ENCODE data around the gene SMIM20.

SMIM20 gene

DNA sequence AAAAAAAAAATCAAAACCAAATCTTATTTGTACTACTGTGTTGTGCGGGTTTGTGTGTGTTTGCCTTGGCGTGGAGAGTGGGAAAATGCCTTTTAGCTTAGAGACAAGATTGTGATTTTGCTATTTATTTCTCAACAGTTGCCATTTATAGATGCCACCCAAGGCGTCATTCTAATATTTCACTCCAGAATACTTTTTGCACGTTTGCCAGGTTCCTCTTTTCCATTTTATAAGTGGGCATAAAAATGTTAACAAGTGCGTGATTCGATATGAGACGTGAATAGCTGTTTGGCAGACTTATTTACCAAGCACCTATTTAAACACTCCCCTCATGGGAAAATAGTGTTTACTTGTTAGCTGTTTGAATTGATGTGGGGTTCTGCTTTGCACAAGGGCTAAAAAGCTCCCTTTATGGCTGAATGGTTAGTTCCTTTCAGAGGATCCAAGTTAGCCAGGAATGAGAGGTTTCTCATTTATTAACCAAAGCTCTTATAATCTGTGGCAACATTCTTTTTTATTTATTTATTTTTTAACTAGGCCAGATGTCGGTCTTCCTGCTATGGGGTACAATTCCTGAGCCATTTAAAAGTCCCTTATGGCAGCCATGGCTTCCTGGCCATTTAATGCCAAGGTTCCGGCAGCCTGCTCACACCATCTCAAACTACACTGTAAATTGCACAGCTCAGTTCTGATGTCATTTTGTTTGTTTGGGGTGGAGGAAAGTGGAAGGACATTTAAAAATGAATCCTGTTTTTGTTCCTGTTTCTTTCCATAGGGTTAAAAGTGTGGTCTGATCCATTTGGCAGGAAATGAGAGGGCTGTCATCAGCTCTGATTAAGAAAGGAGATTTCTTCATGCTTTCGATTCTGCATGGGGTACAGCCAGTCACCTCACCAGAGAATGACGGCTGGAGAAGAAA, 14.6 kb downstream of the SMIM20 start:
- DNase-seq: no peak

DNA sequence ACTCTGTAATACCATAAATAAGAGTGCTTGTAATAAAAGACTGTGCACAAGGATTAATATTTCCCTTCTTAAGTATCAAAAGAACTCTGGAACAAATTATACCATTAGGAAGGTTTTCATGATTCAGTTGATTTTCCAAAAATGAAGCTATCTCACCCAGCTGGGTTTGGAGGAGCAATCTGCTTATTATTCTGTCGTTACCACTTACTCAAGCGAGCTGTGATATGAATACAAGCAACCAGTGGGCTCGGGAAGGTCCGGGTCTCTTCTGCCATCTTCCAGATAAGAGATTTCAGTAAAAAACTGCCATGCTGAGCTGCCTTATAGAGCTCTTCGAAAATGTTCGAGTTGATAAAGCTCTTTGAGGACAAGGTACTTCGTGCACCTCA, 15.3 kb downstream of the SMIM20 start:
- DNase-seq: no peak

DNA sequence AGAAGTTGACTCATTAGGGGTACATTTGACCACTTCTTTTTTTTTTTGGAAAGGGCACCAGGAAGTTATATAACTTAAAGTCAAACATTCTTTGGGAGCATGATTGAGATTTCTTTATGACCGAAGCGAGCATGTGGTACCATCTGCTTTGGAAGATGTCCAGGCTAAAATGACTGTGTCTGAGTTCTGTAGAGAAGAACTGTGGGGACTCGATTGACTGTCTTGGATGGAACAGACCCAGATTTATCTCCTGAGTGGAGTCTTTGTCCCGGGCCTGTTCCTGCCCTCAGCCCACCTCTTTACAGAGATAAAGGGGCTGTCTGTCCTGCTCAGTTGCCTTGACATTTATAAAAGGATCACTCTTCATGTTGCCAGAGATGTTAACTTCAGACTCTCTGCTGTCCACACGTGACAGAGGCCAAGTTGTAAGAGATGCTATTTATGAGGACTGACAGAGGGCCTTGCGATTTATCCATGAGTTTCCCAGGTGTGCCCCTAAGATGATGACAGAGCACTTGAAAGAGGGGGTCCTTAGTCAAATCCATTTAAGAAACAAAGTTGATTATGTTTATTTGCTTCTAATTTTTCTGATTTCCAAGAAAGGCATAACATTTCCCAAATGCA, 16.8 kb downstream of the SMIM20 start:
- no peak for DNase-seq

DNA sequence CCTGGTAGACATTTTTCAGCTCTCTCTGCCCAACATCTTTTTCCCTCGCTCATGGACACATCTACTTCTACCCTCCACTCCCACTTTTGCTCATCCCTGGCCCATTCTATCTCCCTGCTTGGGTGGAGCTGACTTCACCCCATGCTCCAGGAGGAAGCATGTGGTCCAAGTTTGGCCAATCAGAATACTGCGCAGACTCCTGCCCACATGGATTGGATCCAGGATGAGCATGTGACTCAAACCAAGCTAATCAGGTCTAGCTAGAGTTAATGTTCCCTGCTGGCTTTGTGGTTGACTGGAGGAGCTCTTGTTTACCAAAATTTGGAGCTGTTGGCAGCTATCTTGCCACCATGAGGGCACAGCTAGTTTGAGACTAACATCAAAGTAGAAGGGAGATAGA, 22.7 kb downstream of the SMIM20 start:
- no peak for DNase-seq

DNA sequence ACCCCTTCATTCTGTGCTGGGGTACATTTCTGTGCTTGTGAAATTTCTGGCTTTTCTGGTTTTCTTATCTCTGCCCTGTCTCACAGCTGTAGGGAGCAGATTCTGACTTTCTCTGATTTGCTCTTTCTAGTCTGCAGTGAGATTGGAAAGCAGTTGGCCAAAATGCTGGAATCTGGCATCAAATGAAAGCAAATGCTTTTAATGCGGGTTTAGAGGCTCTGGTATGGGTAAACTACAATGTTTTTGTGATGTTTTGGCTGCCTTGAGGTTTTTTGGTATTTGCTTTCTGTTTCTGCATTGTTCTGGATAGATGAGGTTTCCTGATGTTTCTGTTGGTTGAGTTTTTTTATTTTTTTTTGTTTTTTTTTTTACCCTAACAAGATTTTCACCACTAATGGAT, 23.8 kb downstream of the SMIM20 start:
- DNase-seq: no peak

DNA sequence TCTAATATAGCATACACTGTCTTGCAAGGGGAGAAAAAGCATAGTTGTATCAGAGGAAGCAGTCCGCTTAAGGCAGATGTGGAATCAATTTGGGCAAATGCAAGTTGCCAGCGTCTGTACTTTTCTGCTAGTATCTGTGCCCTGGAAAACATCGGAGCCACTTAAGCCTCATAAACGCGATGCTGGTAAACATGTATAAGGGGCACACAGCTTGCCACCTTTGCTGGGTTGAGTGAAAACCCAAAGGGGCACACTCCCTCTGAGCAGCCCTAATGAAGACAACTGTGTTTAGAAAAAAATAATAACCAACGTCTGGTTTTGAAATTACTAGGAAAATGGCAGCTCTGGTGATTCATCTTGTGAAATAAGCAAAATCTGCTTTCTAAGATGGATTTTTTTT, 24.3 kb downstream of the SMIM20 start:
- DNase-seq: no peak

DNA sequence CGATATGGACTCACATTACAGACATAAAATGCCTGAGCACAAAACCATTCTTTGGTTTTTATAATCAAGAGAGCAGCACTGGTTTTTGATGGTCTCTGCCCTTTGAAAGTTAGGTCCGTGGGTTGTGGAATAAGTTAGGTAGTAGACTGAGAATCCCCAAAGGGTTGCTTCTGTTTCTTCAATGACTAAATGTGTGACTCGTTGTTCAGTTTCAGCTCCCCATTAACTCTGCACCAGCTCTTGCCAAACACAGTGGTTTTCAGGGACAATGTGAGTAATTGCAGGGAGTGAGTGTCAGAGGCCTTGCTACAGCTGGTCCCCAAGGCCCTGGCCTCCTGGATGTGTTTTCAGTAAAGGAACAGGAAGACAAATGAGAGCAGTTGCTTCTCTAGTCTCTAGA, 24.8 kb downstream of the SMIM20 start:
- peak; percentile 42 for DNase-seq

DNA sequence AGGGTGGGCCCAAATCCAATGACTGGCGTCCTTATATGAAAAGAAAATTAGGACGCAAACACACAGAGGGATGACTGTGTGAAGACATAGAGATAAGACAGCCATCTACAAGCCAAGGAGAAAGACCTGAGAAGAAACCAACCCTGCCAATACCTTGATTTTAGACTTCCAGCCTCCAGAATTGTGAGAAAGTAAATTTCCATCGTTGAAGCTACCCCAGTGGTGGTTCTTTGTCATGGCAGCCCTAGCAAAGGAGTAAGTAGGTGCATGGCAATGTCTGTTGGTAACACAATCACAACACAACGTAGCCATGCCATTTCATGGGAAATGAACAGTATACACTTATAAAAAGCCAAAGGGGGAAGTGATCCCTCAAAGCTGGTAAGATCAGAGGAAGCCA, 25.3 kb downstream of the SMIM20 start:
- DNase-seq: no peak

DNA sequence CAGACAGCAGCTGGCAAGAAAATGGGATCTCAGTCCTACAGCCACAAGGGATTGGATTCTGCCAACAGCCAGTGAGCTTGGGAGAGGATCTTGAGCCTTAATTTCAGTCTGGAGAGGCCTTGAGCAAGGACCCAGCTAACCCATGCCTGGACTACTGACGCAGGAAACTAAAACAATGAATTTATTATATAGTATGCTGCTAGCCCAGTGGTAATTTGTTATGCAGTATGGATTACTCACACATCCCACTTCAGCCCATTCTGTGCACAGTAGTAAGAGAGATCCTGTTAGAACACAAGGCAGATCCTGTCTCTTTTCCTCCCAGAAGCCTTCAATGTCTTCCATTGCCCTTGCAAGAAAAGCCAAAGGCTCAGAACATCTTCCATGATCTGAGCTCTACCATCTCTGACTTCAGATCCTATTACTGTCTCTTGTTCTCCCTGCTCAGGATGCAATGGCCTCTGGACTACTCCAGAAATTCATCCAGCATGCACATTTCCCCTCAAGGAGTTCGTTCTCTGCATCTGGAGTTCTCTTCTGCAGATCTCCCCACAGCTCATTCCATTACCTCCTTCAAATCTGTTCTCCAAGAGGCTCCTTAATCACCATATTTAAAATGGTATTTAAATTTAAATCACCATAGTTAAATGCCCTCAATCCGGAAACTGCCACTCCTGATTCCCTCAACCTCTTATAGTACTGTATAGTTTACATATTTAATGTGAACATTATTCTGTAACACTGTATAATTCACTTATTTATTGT, 27.6 kb downstream of the SMIM20 start:
- no peak for DNase-seq

DNA sequence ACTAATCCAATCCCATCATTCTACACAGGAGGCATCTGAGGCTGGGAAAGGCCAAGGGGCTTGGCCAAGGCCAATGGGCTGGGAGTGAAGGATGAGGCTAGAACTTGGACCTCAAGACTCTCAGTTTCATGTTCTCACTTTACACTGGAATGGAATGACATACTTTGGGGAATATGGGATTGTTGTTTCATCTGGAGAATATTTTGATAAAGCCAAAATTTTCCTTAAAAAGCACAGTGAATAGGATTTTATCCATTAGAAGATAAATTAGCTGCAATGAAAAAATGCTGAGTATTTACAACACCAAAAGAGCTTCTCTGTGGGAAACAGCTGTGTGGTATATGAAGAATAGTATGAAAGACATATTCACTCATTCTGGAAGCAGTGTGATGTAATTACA, 29.3 kb downstream of the SMIM20 start:
- no peak for DNase-seq

DNA sequence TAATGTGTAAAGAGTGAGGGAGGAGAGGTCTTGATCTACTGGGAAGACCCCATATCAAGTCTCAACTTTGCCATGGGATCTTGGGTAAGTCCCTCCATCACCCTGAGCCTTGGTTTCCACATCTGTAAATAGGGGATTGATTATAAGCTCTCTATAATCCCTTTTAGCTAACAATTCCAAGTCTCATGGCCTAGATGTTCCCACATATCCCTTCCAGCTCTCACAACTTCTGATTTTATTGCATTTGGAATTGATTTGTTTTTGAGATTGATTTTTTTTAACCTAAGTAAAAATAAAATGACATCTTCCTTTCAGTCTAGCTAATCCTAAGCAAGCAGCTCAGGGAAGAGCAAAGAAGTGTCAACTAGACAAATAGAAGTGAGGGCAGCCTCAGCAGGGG, 29.8 kb downstream of the SMIM20 start:
- no peak for DNase-seq

DNA sequence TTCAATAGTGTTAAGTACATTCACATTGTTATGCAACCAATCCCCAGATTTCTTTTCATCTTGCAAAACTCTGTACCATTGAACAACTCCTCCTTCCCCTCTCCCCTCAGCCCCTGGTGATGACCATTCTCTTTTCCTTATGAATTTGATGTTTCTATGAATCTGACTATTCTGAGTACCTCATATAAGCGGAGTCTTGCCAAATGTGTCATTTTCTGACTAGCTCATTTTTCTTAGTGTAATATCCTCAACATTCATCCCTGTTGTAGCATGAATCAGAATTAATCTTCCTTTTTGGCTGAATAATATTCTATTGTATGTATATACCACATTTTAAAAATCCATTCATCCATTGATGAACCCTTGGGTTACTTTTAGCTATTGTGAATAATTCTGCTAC, 34.0 kb downstream of the SMIM20 start:
- no peak for DNase-seq

DNA sequence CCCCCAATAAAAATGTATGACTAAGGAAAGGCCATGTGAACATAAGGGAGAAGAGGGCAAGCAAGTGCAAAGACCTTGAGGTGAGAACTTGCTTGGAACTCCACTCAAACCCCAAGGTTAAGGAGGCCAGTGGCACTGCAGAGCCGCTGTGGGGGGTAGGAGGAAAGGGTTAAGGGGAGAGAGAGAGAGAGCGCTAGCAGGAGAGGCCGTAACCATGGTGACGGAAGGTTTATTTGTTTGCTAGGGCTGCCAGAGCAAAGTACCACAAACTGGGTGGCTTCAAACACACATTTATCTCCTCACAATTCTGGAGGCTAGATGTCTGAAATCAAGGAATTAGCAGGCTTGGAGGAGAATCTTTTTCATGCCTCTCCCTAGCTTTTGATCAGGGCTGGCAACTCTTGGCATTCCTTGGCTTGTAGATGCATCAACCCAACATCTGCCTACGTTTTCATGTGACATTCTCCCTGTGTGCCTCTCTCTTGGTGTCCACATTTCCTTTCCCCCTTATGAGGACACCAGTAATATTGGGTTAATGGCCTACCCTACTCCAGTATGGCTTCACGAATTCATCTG, 35.2 kb downstream of the SMIM20 start:
- DNase-seq: no peak

DNA sequence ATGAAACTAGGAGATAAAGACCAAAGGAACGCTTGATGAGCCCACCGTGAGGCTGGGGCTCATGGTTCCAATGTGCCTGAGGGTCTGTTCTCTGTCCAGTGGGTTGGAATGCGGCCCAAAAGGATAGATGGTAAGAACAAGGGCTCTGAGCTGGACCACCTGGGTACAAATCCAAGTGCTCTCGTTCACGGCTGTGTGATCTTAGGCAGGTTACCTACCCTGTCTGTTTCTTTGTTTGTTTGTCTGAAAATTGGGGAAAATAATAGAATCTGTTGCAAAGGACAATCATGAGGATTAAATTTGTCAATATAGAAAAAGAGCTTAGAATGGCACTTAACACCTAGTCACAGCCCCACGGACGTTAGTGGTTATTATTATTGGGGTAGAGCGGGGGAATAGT, 36.0 kb downstream of the SMIM20 start:
- DNase-seq: no peak

DNA sequence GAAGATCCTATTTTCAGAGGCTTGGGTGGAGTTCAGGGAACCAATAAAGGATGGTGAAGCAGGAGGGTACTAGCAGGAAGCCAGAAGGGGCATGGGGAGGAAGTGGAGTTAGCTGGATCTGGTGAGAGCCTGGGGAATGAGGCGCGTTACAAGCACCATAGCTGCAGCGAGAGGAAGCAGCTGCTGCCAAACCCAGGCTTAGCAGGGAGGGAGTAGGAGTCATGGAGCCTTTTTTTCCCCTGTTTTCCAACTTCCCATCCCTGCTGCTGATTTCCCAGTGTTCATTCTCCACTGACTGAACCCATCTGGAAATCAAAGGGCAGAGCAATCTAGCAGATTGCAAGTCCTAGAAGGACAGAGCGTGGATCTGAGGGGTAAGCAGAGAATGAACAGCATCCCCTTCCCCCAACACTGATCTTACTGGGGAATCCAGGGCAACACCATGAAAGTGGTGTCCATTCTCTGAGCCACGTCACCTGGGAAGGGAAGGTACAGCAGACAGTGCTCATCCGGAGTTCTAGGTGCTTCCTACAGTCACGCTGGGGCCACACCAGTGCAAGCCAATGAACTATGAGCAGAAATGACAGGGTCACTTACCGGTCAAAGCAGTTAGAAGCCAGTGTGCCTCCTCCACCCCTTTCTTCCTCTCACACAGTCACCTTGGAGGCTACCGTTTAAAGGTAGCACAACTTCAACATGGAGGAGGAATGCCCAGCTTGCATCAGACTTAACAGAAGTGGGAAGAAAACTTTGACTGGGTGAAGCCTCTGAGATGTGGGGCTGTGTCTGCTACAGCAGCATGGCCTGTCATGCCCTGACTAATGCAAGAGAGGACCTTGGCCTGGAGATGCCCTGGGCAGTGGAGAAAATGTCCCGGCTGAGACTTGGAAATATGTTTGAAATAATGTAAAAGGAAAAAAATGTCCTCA, 36.7 kb downstream of the SMIM20 start:
- DNase-seq: no peak

DNA sequence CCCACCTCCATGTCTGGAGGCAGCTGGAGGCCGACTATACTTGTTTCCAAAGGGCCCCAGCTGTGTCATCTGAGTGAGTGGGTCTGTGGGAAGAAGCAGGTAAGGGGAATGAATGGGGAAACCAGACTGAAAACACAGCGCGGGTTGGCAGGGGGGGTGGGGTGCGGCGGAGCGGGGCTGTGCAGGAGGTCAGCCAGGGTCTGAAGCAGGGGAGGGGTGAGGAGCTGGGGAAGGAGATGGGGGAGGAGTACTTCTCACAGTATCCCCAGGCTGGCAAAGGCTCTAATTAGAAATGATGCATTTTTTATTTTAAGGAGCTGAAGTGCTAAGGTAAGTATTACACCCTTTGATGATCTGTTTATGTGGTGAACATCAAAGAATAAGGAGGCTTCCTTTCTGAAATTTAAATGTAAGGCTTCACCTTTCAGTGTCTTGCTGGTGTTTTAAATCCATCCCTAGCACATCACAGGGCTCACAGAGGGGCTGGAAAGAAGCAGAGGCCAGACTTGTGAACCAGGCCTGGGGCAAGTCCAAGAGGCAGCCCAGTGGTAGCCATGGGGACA, 37.5 kb downstream of the SMIM20 start:
- DNase-seq: no peak

DNA sequence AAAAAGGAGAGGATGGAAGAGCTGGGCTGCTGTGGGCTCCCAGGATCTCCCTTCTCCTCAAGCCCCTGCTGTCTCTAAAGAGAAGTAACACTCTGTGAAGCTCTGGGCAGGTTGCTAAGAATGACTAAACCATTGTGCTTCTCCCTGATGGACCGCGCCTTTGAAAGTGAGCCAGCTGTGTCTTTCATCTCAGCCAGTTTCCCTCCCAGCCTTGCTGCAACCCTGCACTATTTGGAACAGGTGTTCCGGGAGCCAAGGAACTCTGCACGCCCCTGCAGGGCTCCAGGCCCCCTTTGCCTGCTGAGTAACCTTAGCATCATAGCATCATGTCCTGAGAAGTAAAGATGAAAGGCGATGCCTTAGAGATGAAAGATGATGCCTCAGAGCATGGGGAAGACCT, 39.7 kb downstream of the SMIM20 start:
- DNase-seq: no peak

DNA sequence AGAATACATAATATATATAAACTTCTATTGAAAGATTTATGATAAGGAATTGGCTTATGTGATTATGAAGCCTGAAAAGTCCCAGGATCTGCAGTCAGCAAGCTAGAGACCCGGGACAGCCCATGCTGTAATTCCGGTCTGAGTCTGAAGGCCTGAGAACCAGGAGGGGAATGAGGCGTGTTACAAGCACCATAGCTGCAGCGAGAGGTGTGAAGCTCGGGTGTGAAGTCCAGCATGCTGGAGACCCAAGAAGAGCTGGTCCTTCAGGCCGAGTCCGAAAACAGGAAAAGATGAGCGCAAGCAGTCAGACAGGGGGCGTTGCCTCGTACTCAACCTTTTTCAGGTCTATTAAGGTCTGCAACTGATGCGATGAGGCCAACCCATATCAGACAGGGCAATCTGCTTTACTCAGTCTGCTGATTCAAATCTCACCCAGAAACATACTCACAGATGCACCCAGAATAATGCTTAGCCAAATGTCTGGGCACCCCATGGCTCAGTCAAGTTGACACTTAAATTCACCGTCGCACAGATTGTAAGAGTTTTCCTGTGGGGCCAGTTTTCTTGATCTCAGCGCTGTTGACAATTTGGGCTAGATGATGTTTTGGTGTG, 40.4 kb downstream of the SMIM20 start:
- DNase-seq: no peak

DNA sequence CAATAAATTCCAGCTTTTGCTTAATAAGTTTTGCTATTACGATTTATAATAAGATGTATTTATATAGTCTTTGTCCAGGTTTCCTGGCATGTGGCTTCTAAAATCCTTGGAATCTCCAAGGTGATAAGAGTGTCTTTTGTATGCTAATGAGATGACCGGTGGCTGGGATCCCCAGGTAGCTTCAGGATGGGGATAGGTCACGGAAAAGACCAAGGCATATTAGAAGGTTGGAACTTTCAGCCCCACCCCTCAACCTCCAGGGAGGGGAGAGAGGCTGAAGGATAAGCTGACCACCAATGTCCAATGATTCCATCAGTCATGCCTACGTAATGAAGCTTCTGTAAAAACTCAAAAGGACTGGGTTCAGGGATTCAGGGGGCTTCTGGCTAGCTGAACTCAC, 41.7 kb downstream of the SMIM20 start:
- no peak for DNase-seq

DNA sequence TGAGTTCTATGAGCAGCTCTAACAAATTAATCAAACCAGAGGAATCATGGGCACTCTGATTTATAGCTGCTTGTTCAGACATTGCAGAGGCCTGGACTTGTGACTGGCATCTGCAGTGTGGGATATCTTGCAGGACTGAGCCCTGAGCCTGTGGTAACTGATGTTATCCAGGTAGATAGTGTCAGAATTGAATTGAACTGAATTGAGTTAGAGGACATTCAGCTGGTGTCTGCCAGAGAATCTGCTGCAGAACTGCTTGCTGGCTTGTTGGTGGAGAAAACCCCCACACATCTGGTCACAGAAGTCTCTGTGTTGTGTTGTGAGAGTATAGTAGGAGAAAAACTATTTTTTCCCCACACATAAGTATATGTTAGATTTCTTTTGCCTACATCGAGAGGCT, 42.2 kb downstream of the SMIM20 start:
- no peak for DNase-seq

DNA sequence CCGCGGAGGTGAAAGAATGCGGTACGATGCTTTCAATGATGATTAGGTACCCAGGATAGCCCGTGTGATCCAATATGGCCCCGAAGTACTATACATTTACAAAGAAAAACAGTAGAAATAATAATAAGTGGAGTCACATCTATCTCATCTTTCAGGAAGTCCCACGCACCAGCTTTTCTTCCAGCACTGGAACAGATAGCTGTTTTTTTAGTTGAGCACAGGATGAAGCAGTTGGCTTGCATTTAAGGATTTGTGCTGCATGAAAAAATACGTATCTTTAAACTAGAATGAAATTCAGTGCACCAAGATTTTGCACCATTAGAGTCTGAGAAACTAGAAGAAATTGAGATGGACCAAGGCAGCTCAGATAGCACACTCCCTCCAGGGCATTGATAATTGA, 44.1 kb downstream of the SMIM20 start:
- no peak for DNase-seq

DNA sequence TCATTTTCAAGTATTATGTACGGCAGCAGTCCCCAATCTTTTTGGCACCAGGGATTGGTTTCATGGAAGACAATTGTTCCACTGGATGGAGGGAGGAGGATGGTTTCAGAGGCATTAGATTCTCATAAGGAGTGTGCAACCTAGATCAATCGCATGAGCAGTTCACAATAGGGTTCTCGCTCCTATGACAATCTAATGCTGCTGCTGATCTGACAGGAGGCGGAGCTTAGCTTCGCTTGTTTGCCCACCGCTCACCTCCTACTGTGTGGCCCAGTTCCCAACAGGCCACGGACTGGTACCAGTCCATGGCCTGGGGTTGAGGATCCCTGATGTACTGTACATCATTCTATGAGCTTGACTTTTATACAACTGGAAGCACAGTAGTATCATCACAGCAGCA, 48.4 kb downstream of the SMIM20 start:
- DNase-seq: no peak
